Cardiac muscle cell (in vitro differentiated cells and primary cell): Measurements from ENCODE around the gene NADK2. TPM values are rescaled to one million over a fixed set of nuclear protein-coding genes. Genes with fewer than 3 reads are reported as not detected.

Source experiments
- DNase-seq, 2 donors: peaks; one replicate each; pipeline versions ENCODE4 v3.0.0 to v3.0.0-alpha.2; 2010 to 2017; ENCODE audit warnings: low read depth in 1 of 2, low spot score in 1 of 2
- H3K27ac ChIP-seq: fragments of 200-600 bp; sonication (generic); 2 replicates; pipeline ENCODE4 v1.5.1; 2016
- H3K27me3 ChIP-seq: fragments of 200-600 bp; sonication (generic); 2 replicates; pipeline ENCODE4 v1.6.0; 2016; ENCODE audit warnings: control low read depth
- H3K36me3 ChIP-seq: fragments of 200-600 bp; sonication (generic); 2 replicates; pipeline ENCODE4 v1.5.1; 2016; ENCODE audit warnings: control low read depth
- H3K4me1 ChIP-seq: fragments of 200-600 bp; sonication (generic); 2 replicates; pipeline ENCODE4 v1.8.1; 2017; ENCODE audit warnings: low read depth, mild to moderate bottlenecking, mixed run types
- H3K4me3 ChIP-seq: fragments of 200-600 bp; sonication (generic); 2 replicates; pipeline ENCODE4 v1.5.1; 2016; ENCODE audit warnings: mild to moderate bottlenecking
- H3K9me3 ChIP-seq: fragments of 200-600 bp; sonication (generic); 2 replicates; pipeline ENCODE4 v1.5.1; 2017; ENCODE audit warnings: low read depth, mild to moderate bottlenecking, control low read depth
- CTCF ChIP-seq: IDR thresholded peaks from 2 replicates; pipeline ENCODE4 v1.5.1; 2012; ENCODE audit warnings: low read depth, mild to moderate bottlenecking, low read length
- polyA plus RNA-seq: library from polyadenylated mRNA; unstranded; fragments of >200 nt; fragmentation: Nextera tagmentation; extraction: Ambion mirVana; gene quantifications from 2 replicates; pipeline ENCODE4 v1.2.1, GENCODE V29; 2016
- total RNA-seq: library from RNA; depleted of rRNA; stranded (reverse); fragments of >200 nt; gene quantifications from 2 replicates; pipeline ENCODE4 v1.2.3, GENCODE V29; 2016

Gene NADK2
- total and polyA plus RNA-seq, 2 experiments from 2014 or later: 37.8 to 41.3 TPM

GRCh38 chr5:36270175-36270574, 28.4 kb upstream of the NADK2 start:
- Histone ChIP-seq H3K4me3 (no peak overlapping the region), H3K9me3 (no peaks in the 10 kb centered on the region), H3K27ac (no peak overlapping the region), H3K27me3 (no peaks in the 10 kb centered on the region), H3K36me3 (no peaks in the 10 kb centered on the region), H3K4me1 (no peaks in the 10 kb centered on the region)
- no peak for DNase-seq
- TF ChIP-seq CTCF: no peak

GRCh38 chr5:36269478-36269877, 27.8 kb upstream of the NADK2 start:
- no peaks in the 10 kb centered on the region for H3K36me3 ChIP-seq
- TF ChIP-seq CTCF: no peak
- no peak overlapping the region for H3K27ac ChIP-seq
- H3K27me3 ChIP-seq: no peaks in the 10 kb centered on the region
- H3K4me3 ChIP-seq: no peak overlapping the region
- H3K9me3 ChIP-seq: no peaks in the 10 kb centered on the region
- no peaks in the 10 kb centered on the region for H3K4me1 ChIP-seq
- DNase-seq: no peak

GRCh38 chr5:36267905-36268304, 26.2 kb upstream of the NADK2 start:
- Histone ChIP-seq H3K27me3 (no peaks in the 10 kb centered on the region), H3K36me3 (no peaks in the 10 kb centered on the region), H3K27ac (no peak overlapping the region), H3K4me3 (no peak overlapping the region), H3K4me1 (no peaks in the 10 kb centered on the region), H3K9me3 (no peaks in the 10 kb centered on the region)
- DNase-seq: no peak
- no peak for TF ChIP-seq CTCF

- no peak for DNase-seq
- Histone ChIP-seq H3K27me3 (no peaks in the 10 kb centered on the region), H3K36me3 (no peaks in the 10 kb centered on the region), H3K4me3 (no peak overlapping the region), H3K27ac (no peak overlapping the region), H3K4me1 (no peaks in the 10 kb centered on the region), H3K9me3 (no peaks in the 10 kb centered on the region)
- TF ChIP-seq CTCF: no peak
Observed at GRCh38 chr5:36264202-36264760, 22.6 kb upstream of the NADK2 start.

GRCh38 chr5:36261186-36261585, 19.5 kb upstream of the NADK2 start:
- DNase-seq: no peak
- H3K9me3 ChIP-seq: no peaks in the 10 kb centered on the region
- TF ChIP-seq CTCF: no peak
- H3K27ac ChIP-seq: no peak overlapping the region
- no peak overlapping the region for H3K4me3 ChIP-seq
- no peaks in the 10 kb centered on the region for H3K36me3 ChIP-seq
- no peaks in the 10 kb centered on the region for H3K4me1 ChIP-seq
- no peaks in the 10 kb centered on the region for H3K27me3 ChIP-seq

- H3K9me3 ChIP-seq: no peaks in the 10 kb centered on the region
- no peak for DNase-seq
- no peaks in the 10 kb centered on the region for H3K36me3 ChIP-seq
- no peak overlapping the region for H3K27ac ChIP-seq
- no peak overlapping the region for H3K4me3 ChIP-seq
- no peak for TF ChIP-seq CTCF
- no peaks in the 10 kb centered on the region for H3K27me3 ChIP-seq
- H3K4me1 ChIP-seq: no peaks in the 10 kb centered on the region
Observed at GRCh38 chr5:36253575-36253974, 11.8 kb upstream of the NADK2 start.
